GM19023 (cell line): ENCODE data around the gene CIZ1.

ENCODE experiments used
- ATAC-seq: cut with Tn5 transposase; IDR thresholded peaks from one replicate; pipeline ENCODE4 v1.9.1; 2021; ENCODE audit warnings: mild to moderate bottlenecking, moderate library complexity; ENCODE audit not compliant: unreplicated experiment

Gene CIZ1

DNA sequence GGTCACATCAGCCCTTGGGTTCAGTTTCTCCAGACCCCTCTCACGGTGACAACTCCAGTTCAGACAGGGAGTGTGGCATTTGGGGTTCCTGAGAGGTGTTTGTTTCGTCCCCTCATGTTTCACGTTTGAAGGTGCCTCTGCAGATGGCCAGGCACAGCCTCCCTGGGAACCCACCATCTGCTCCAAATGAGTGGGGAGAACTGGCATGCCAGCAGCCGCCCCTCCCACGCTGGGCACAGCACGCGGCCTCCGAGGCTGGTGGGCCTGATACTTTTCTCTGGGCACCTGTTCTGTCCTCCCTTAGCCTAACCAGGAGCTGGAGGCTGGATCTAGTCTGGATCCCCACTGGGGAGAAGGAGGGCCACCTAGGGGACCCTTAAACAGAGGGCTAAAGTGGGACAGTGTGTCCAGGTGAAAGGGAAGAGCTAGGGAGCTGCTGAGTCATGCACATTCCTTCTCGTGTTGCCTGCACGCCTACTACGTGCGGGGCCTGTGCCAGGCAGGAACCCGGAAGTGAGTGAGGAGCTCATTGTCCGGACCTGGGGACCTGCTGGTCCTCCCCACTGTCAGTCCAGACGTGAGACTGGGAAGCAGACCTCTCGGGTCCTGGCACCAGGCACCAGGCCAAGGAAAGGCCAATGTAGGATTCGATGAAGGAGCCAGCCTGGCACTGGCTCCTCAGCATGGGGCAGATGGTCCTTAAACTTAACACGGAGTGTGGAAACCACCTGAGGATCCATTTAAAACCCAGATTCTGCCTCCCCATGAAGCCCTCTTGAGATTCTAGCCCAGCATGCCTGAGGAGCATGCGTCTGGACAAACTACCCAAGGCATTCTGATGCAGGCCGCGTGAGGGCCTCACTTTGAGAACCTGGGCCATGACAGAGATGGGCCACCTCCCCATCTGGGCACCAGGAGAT is 23.5 kb upstream of the CIZ1 start:
- ATAC-seq = no peak

GRCh38 chr9:128213746-128214497 is 22.6 kb upstream of the CIZ1 start:
- no peak for ATAC-seq

- no peak for ATAC-seq
Measured at GRCh38 chr9:128211981-128212281, 20.6 kb upstream of the CIZ1 start.

DNA sequence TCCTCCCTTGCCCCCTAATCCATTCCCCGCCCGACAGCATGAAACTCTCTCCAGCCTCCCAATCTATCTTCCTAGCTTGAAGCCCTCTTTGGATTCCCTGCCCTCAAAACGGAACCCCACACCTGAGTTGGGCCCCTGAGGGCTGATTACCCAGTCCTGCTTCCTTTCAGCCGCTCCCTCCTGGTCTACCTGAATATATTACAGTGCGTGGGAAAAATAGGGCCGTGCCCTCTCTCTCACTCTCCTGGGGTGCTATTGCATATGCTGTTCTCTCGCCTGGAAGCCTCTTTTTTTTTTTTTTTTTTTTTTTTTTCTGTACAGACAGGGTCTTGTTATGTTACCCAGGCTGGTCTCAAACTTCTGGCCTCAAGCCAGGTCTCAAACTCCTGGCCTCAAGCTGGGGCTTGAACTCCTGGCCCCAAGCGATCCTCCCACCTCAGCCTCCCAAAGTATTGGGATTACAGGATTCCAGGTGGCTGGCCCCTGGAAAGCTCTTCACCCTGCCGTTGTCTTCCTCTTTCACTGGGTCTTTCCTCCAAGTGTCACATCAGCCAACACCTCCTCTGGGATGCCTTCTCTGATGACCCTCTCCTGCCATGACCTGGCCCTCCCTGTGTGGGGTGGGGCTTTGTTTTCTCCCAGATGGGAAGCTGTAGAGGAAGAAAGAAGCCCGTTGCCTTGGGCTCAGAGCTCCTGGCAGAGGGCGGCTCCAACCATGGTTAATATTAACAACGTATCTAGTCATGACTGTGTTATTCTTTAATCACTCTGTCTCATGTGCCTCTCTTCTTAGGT is 20.0 kb upstream of the CIZ1 start:
- no peak for ATAC-seq

GRCh38 chr9:128208946-128209669 is 17.7 kb upstream of the CIZ1 start:
- no peak for ATAC-seq

GRCh38 chr9:128208386-128208785 is 17.0 kb upstream of the CIZ1 start:
- ATAC-seq = no peak

DNA sequence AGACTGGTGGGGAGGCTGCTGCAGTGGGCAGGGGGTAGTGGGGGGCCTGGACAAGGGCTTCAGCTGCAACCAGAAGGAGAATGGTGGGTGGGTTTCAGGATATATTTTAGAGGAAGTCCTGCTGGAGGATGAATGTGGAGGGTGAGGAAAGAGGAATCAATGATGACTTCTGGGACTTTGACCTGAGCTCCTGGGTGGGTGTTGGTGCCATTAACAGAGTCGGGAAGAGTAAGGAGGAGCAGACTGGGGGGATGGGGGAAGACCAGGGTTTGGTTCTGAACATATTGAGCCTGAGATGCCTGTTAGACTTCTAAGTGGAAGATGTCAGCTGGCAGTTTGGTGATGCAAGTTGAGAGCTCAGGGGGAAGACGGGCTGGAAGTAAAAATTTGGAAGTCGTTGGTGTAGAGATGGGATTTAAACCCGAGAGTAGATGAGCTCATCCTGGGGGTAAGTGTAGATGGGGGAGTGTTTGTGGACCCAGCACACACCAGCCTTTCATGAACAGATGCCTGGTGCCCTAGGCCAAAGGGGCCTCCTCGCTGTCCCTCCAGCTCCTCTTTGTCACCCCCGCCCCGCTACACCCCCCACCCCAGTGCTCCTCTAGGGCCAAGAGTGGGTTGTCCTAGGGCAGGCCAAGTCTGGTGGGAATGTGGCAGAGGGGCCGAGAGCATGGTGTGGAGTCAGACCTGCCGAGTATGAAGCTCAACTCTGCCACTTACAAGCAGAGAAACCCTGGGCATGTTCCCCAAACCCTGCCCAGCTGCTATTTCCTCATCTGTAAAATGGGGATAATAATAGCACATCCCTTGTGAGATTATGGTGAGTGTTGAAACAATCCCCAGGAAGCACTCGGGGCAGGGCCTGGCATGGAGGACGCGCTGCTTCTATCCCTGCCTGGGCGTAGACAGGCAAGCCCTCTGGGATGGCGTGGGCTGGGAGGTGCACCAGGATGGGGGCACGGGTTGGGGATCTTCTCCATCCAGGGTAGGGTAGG is 15.8 kb upstream of the CIZ1 start:
- ATAC-seq = no peak

GRCh38 chr9:128206484-128206883 is 15.1 kb upstream of the CIZ1 start:
- no peak for ATAC-seq

DNA sequence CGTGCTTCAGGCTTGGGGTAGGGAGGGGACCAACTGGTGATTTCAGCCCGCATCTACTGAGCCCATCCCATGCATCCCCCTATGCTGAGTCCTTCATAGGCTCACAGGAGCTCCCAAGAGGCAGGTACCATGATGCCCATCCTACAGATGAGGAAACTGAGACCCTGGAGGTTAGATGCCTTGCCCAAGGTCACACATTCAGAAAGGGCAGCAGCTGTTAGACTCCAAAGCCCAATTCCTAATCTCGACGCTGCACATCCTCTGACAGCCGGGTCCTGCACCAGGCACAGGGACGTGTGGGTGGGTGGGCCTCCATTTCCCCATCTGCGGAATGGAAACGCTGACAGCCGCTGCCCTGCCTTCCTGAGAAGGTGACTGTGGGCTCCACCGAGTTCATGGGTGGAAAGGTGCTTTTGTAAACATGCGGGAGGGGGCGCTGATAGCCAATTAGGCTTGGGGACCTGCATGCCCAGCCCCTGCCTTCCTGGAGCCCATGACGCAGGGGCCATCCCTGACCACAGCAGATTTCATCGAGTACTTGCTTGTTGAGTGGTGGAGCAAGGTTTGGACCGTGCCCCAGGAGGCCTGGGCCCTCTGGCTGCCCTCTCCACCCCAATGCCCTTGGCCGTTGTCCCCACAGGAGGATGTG is 14.0 kb upstream of the CIZ1 start:
- no peak for ATAC-seq

GRCh38 chr9:128204858-128205257 is 13.5 kb upstream of the CIZ1 start:
- ATAC-seq = no peak

GRCh38 chr9:128203707-128204551 is 12.6 kb upstream of the CIZ1 start:
- no peak for ATAC-seq

GRCh38 chr9:128203024-128203706 is 11.8 kb upstream of the CIZ1 start, which contains the start of gene DNM1:
DNM1 (plus strand) TSS chr9:128203379; CDS start chr9:128203471, 92 bp downstream.
- ATAC-seq = peak; percentile 81

- ATAC-seq = no peak
Measured at GRCh38 chr9:128202648-128203023, 11.3 kb upstream of the CIZ1 start.

- no peak for ATAC-seq
Measured at GRCh38 chr9:128201441-128202369, 10.3 kb upstream of the CIZ1 start.

GRCh38 chr9:128193469-128194096 is 2.2 kb upstream of the CIZ1 start:
- ATAC-seq = no peak
